ENCODE data around the gene LRRC8D.

- no peak for TF ChIP-seq CTCF (conservative IDR thresholded peaks at IDR 0.05)
- no peak for TF ChIP-seq ZFX (IDR thresholded peaks at IDR 0.05)
These were observed 60.7 kb downstream of the LRRC8D start for GRCh38 chr1:89881415-89882058.
